Liver (tissue), 3 donors: ENCODE results near the gene KRTAP10-3.

Source experiments
- JUND ChIP-seq, 2 donors: IDR thresholded peaks; 2 replicates each; pipeline ENCODE4 v1.6.1; 2016; ENCODE audit warnings: antibody characterized with exemption in 2 of 2
- TF ChIP-seq, protein P1 (sequence below): fragments of 150-350 bp; IDR thresholded peaks from 2 replicates; pipeline ENCODE4 v1.5.1; 2017; ENCODE audit warnings: improper control_type of control experiment, low read depth, low read length; ENCODE audit not compliant: missing input control
- TF ChIP-seq, protein P2 (sequence below): IDR thresholded peaks from 2 replicates; pipeline ENCODE4 v1.6.1; 2016; ENCODE audit warnings: antibody characterized with exemption
- donor health status: healthy.
- donor health status: healthy.

DNA sequence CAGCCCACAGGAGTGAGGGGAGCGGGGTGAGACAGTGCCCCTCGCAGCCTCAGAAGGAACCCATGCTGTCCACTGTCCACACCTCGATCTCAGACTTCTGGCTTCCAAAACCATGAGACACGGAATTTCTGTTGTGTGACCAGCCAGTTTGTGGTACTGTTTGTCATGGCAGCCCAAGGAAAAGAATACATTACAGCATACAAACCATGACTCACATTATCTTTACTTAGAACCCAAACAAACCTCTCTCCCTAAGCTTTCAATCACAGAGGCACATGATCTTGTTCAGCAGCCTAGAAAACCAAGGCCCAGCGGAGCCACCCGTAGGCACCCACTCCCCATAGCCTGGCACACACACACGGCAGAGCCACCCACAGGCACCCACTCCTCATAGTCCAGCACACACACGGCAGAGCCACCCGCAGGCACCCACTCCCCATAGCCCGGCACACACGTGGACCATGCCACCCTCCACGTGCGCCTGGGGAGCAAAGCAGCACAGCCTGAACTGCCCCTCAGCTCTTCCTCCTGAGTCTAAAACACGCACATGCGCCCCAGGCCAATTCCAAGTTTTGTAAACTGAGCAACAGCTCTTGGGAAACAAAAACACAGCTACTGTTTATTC, 14.5 kb upstream of the KRTAP10-3 start:
- TF ChIP-seq JUND (IDR thresholded peaks at IDR 0.05) = no peak
- TF ChIP-seq, protein P1, sequence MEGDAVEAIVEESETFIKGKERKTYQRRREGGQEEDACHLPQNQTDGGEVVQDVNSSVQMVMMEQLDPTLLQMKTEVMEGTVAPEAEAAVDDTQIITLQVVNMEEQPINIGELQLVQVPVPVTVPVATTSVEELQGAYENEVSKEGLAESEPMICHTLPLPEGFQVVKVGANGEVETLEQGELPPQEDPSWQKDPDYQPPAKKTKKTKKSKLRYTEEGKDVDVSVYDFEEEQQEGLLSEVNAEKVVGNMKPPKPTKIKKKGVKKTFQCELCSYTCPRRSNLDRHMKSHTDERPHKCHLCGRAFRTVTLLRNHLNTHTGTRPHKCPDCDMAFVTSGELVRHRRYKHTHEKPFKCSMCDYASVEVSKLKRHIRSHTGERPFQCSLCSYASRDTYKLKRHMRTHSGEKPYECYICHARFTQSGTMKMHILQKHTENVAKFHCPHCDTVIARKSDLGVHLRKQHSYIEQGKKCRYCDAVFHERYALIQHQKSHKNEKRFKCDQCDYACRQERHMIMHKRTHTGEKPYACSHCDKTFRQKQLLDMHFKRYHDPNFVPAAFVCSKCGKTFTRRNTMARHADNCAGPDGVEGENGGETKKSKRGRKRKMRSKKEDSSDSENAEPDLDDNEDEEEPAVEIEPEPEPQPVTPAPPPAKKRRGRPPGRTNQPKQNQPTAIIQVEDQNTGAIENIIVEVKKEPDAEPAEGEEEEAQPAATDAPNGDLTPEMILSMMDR = no peak
- TF ChIP-seq, protein P2, sequence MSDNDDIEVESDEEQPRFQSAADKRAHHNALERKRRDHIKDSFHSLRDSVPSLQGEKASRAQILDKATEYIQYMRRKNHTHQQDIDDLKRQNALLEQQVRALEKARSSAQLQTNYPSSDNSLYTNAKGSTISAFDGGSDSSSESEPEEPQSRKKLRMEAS = no peak
